Measurements from ENCODE around the gene TCF25.
"Not testable (repeated sequence)": the region's sequence is repeated elsewhere in the genome, so short reads cannot be mapped to it uniquely, and the experiment has no call there.

TCF25 gene

DNA sequence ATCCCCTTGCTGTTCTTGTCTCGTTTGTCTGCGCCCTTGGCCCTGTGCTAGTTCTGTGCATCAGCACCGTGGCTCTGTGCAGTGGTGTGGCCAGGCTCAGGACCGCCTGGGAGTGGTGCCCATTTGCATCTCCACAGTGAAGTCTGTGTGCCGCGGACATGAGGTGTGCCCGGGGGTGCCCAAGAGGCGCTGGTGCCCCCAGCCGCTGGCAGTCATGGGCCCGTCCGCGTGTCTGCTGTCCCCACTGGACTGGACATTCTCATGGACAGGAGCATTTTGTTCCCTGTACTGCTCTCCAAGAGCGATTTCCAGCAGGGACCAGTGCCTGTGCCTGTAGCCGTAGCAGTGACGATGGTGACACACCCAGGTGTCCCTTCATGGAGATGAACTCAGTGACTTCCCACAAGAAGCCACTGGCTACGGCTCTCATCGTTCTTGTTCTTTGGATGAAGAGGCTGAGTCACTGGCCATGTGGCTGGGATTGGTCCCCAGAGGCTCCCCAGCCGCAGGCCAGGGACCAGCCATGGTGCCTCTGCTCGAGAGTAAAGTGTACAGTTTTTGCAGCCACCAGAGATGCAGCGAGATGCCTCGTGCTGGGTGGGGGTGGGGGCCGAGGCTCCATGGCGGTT lies 32.2 kb downstream of the TCF25 start:
- DNase-seq (ENCODE audit: low read depth), result no peak

DNA sequence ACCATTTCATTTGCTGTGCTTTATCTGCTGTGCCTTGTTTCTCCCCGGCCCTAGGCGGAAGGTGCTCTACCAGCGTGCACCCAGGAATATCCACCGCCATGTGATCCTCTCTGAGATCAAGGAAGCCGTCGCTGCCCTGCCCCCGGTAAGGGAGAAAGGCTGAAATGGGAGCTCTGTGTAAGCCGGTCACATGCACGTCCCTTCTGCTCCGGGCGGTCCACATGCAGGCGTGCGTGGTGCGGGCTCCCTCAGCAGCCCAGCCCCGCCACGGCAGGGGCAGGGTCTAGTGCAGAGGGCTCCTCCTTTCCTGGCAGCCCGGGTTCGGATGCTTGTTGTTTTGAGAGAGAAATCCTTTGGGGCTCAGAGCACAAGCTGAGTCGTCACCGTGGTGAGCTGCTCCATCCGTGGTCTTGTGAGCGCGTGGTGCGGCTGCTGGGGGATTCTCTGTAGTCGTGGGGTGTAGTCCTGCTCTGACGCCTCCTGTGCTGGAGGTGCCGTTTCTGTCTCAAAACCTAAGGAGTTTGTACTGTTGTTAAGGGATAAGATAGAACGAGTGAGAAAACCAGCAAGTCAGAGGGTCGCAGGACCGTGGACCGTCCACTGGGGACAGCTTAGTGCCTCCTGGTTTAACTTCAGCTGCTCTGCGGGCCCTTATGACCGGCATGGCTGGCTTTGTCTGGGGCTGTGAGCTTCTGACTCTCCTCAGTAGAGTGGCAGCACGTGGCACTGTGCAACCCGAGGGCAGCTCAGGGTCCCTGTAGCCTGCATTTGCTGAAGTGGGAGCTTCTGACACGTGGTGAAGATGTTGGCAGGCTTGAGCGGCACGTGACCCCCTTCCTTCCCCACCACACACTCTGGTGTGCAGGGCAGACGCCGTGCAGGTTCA lies 33.0 kb downstream of the TCF25 start:
- no peak for DNase-seq (ENCODE audit: low read depth)

DNA sequence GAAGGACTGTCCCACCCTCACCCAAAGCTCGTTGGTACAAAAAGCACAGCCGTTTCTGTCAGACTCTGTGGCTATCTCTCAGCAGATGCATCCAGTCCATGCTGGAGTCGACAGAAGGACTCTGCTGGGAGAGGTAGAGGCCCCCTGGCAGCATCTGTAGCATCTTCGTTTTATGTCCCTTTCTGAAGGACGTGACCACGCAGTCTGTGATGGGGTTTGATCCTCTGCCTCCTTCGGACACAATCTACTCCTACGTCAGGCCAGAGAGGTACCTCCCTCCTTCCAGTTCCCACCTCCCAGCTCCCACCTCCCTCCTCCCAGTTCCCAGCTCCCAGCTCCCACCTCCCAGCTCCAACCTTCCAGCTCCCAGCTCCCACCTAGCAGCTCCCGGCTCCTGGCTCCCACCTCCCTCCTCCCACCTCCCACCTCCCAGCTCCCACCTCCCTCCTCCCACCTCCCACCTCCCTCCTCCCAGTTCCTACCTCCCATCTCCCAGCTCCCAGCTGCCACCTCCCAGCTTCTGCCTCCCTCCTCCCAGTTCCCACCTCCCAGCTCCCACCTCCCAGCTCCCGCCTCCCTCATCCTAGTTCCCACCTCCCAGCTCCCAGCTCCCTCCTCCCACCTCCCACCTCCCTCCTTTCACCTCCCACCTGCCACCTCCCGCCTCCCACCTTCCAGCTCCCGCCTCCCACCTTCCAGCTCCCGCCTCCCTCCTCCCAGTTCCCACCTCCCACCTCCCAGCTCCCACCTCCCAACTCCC lies 33.8 kb downstream of the TCF25 start:
- no peak for DNase-seq (ENCODE audit: low read depth)

DNA sequence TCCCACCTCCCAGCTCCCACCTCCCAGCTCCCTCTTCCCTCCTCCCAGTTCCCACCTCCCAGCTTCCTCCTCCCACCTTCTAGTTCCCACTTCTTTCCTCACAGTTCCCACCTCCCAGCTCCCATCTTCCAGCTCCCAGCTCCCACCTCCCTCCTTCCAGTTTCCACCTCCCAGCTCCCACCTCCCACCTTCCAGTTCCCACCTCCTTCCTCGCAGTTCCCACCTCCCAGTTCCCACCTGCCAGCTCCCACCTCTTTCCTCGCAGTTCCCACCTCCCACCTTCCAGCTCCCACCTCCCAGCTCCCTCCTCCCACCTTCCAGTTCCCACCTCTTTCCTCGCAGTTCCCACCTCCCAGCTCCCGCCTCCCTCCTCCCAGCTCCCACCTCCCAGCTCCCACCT lies 34.8 kb downstream of the TCF25 start:
- DNase-seq (ENCODE audit: low read depth), result no peak

DNA sequence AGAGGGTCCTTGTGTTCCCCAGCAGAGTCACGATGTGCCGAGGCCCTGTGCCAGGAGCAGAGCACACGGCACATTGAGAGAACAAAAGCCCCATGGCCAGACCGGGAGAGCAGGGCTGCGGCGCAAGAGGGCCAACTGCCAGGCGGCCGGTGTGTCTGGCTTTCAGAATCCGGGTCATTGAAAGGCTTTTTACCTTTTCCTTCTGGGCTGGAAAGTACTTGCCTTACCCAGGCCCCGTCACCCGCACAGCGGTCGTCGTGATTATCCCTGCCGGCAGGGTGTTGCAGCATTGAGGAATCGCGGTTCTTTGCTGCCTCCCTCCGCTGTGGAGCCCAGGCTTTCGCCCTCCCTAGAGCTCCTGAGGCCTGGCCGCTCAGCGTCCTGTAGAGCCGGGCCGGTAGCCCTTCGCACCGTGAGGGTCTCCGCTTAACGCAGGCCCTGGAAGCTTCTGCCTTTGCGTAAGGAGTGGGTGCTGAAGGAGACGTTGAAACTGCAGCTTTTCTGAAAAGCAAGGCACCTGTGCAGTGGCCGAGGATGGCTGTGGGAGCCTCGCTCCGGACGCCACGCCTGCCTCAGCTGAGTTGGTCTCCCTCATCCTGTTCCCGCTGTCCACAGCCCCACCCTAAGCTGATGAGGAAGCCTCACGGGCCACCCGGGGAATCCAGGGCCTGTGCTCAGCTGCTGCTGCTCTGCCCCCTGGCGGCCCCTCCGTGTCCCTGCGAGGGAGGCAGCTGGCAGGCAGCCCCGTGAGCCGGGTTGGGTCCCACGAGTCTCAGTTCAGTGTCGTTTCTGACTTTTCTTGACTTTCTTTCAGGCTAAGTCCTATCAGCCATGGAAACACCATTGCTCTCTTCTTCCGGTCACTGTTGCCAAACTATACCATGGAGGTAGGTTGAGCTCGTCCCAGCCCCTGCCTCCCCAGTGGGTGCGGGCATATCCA lies 36.7 kb downstream of the TCF25 start:
- DNase-seq (ENCODE audit: low read depth), result peak; percentile 84

DNA sequence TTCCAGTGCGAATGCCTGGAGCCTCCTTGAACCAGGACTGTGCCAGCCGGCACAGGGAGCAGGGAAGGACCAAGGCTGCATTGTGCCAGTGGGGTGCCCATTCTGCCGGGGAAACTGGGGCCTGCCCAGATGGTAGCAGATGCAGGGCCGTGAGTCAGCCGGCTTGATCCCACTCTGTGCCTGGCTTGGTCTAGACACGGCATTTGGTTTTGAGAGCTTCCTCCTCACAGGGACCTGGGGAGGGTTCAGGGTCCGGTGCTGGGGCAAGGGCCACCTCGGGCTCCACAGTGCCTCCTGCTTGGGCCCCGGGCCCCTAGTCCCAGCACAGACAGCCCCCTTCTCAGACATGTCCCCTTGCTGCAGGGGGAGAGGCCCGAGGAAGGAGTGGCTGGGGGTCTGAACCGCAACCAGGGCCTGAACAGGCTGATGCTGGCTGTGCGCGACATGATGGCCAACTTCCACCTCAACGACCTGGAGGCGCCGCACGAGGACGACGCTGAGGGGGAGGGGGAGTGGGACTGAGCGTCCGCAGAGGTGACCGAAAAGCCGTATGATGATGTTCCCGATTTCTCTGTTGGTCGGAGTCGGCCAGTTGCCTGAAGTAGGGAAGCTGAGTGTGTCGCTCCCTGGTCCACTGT lies 37.4 kb downstream of the TCF25 start:
- no peak for DNase-seq (ENCODE audit: low read depth)

DNA sequence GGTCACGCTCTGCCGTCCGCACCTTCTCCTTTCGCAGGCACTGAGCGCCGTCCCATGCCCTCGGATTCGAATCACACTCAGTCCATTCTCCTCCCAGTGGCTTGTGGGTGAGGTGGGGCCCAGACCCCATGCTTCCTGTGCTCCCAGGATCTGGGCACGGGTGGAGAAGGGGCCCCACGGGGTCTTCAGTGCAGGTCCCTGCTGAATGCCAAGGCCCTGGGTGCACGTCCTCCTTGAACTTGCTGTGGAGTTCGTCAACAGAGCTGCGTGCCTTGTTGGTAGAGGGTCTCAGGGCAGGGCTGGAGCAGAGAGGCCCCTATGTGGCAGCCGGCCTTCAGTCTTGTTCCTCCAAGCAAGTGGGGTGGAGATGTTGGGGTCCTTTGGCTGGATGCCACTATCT lies 38.0 kb downstream of the TCF25 start:
- DNase-seq (ENCODE audit: low read depth), result no peak

DNA sequence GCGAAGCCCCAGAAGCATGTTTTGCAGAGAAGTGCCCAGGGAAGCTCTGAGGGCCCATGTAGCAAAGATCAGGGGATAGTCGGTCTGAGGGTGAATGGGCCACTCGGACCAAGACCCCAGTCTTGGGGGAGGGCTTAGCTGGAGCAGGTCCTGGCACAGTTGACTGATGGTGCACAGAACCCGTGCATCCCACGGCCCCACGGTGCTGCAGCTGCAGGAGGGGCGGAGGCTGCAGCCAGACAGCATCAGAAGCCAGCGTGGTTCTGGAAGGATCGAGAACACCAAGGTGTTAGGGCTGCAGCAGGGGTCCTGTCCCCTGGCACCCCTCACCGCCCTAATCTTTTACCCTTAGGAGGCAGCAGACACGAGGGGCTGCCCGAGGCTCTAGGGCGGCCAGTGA lies 38.8 kb downstream of the TCF25 start:
- no peak for DNase-seq (ENCODE audit: low read depth)

DNA sequence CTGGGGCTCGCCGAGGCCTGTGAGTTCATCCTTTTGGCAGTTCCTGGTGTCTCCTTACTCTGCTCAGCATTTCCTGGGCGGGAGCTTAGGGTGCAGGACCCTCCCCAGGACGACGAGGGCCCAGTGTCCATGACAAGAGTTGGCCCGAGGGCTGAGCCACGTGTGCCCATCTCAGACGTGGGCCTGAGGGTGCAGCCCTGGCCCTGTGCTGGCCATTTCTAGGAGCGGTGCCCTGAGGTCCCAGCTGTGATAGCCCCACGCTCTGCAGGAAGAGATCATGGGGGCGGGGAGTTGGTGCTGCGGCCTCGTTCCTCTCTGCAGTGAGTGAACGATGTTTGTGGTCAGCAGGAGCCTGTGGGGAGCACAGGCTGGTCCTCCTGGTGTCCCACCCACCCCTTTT lies 39.2 kb downstream of the TCF25 start:
- no peak for DNase-seq (ENCODE audit: low read depth)

DNA sequence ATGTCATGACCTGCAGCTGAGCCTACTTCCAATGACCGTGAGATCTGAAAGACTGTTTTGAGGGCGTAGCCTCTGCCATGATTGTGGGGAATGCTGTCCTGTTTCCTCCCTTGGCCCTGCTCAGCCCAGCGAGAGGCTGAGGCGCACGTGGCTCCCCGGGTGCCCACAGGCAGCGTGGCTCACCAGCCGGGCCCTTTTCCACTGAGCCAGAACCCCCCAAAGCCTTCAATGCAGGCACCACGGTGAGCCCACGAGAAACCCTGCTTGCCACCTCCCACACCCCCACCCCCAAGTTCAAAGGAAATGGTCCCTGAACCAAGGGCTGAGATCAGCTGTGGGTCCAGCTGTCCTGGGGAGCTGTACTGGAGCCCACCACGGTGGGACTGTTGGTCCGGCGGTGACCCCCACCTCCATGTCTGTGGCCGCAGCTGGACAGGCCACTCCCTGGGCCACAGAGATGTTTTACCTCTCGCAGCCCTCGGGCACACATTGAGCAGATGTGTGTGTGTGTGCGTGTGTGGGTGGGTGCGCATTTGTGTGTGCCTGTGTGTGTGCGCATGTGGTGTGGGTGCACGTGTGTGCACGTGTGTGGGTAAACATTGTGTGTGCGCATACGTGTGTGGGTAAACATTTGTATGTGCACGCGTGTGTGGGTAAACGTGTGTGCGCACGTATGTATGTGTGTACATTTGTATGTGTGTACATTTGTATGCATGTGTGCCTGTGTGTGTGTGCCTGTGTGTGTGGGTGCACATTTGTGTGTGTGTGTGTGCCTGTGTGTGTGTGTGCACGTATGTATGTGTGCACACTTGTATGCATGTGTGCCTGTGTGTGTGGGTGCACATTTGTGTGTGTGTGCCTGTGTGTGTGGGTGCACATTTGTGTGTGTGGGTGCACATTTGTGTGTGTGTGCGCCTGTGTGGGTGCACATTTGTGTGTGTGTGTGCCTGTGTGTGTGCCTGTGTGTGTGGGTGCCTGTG lies 40.3 kb downstream of the TCF25 start:
- DNase-seq (ENCODE audit: low read depth), result no peak

DNA sequence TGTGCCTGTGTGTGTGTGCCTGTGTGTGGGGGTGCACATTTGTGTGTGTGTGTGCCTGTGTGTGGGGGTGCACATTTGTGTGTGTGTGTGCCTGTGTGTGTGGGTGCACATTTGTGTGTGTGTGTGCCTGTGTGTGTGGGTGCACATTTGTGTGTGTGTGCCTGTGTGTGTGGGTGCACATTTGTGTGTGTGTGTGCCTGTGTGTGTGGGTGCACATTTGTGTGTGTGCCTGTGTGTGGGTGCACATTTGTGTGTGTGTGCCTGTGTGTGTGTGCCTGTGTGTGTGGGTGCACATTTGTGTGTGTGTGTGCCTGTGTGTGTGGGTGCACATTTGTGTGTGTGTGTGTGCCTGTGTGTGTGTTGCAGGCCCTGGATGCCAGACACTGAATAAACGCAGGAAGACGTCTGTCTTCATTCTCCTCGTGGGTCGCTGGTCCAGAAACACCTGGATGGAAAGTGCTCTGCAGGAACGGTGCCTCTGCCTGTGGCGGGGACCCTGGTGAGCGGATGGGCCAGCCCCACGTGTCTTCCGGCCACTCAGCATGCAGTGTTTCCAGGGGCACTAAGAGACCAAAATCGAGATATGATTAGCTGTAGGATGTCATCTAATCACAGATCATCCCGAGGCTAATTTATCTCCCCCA lies 41.4 kb downstream of the TCF25 start:
- DNase-seq (ENCODE audit: low read depth), result not testable (repeated sequence)

DNA sequence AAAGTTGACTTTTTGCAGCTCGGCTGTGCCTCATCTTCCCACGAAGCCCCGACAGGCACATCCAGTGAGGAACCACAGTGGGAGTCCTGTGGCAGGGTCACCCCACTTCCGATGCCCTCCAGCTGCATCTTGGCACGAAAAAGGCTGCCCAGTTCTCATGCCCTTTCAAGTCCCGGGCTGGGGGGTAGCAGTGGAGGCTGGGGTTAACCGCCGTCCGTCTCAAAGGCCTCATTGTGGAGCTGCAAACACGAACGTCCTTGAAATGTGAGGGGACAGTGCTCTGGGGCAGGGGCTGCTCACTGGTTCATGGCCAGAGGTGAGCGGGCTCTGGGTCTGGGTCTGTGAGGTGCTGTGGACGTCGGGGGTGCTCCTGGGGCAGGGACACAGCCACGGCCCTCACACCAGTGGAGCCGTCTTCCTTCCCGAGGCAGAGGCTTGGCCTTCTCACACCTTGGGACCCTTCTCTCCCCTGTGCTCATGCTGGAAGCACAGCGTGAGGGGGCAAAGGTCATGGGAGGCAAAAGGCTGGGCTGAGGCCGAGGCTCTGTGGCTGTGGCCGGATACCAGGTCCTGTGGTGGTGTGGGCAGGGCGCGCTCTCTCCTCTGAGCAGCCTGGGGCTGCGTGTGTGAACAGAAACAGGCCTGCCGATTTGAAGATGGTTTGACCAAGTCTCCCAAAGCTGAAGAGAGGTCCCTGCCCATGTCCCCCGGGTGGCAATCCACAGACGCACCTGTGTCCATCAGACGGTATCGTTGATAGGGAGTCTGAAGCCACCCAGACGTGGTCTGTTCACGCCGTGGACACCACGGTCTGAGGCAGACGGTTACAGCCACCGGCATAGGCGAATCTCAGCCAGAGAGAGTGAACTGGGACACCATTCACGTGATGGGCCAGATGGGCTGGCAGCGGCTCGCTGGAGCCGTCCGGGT lies 42.2 kb downstream of the TCF25 start:
- DNase-seq (ENCODE audit: low read depth), result no peak

DNA sequence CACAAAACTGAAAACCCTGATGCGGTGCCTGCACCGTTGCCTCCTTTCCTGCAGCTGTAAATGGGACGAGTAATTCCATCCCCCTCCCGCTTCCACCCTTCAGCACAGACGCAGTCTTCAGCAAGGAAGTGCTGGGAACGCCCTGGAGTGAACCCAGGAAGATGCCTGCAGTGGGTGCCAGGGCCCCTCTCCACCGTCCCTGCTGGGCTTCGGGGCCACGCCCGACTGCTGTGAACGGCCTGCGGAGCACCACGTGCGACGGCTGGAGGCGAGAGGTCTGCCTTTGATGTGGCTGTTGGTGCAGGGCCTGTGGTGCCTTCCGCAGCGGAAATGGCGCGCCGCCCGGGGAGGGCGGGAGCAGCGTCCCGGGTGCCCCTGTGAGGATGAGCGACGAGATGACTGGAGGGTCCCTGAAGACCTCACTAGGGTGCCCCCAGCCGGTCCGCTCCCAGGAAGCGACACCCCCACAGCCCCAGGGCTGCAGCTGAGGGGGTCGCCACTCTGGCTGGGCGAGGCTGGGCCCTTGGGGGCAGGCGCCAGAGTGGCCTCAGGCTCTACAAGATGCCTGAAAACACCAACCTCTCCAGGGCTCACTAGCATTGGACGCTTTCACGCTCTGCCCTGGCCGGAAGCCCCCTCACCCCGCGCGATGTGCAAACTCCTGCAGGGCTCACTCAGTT lies 44.5 kb downstream of the TCF25 start:
- DNase-seq (ENCODE audit: low read depth), result peak; percentile 92

DNA sequence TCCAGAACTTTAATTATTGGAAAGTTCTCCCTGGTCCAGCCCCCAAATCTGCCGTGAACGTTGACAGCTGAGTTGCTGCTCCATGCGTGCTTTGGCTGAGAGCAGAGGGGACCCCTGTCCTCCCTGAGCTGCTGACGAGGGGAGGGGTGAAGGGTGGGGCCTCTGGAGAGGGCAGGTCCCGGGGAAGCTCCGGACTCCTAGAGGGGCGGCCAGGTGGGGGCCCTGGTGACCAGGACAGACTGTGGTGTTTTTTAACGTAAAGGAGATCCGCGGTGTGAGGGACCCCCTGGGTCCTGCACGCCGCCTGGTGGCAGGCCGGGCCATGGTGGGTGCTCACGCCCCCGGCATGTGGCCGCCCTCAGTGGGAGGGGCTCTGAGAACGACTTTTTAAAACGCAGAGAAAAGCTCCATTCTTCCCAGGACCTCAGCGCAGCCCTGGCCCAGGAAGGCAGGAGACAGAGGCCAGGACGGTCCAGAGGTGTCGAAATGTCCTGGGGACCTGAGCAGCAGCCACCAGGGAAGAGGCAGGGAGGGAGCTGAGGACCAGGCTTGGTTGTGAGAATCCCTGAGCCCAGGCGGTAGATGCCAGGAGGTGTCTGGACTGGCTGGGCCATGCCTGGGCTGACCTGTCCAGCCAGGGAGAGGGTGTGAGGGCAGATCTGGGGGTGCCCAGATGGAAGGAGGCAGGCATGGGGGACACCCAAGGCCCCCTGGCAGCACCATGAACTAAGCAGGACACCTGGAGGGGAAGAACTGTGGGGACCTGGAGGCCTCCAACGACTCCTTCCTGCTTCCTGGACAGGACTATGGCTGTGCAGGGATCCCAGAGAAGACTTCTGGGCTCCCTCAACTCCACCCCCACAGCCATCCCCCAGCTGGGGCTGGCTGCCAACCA lies 45.3 kb downstream of the TCF25 start, which contains the start of gene MC1R:
TSS of gene MC1R (plus strand) at position 410 of the 895 bp plus-strand sequence. CDS start at position 807, 397 bp downstream.
- peak; percentile 57 for DNase-seq (ENCODE audit: low read depth)

DNA sequence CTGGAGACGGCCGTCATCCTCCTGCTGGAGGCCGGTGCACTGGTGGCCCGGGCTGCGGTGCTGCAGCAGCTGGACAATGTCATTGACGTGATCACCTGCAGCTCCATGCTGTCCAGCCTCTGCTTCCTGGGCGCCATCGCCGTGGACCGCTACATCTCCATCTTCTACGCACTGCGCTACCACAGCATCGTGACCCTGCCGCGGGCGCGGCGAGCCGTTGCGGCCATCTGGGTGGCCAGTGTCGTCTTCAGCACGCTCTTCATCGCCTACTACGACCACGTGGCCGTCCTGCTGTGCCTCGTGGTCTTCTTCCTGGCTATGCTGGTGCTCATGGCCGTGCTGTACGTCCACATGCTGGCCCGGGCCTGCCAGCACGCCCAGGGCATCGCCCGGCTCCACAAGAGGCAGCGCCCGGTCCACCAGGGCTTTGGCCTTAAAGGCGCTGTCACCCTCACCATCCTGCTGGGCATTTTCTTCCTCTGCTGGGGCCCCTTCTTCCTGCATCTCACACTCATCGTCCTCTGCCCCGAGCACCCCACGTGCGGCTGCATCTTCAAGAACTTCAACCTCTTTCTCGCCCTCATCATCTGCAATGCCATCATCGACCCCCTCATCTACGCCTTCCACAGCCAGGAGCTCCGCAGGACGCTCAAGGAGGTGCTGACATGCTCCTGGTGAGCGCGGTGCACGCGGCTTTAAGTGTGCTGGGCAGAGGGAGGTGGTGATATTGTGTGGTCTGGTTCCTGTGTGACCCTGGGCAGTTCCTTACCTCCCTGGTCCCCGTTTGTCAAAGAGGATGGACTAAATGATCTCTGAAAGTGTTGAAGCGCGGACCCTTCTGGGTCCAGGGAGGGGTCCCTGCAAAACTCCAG lies 46.4 kb downstream of the TCF25 start:
- no peak for DNase-seq (ENCODE audit: low read depth)

DNA sequence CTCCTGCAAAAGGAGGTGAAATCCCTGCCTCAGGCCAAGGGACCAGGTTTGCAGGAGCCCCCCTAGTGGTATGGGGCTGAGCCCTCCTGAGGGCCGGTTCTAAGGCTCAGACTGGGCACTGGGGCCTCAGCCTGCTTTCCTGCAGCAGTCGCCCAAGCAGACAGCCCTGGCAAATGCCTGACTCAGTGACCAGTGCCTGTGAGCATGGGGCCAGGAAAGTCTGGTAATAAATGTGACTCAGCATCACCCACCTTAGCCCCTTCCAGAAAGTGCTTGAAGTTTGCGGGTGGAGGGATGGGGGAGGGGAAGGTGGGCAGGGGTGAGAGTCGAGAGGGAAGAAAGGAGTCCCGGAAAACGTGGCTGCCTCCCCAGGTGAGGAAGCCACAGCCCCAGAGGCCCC lies 47.3 kb downstream of the TCF25 start:
- peak; percentile 42 for DNase-seq (ENCODE audit: low read depth)

Data from EH (cell line).